HG03139 (cell line): ENCODE results near the gene P4HB.

Source experiments
- ATAC-seq: cut with Tn5 transposase; IDR thresholded peaks from one replicate; pipeline ENCODE4 v1.9.1; 2021; ENCODE audit not compliant: unreplicated experiment

The P4HB gene

DNA sequence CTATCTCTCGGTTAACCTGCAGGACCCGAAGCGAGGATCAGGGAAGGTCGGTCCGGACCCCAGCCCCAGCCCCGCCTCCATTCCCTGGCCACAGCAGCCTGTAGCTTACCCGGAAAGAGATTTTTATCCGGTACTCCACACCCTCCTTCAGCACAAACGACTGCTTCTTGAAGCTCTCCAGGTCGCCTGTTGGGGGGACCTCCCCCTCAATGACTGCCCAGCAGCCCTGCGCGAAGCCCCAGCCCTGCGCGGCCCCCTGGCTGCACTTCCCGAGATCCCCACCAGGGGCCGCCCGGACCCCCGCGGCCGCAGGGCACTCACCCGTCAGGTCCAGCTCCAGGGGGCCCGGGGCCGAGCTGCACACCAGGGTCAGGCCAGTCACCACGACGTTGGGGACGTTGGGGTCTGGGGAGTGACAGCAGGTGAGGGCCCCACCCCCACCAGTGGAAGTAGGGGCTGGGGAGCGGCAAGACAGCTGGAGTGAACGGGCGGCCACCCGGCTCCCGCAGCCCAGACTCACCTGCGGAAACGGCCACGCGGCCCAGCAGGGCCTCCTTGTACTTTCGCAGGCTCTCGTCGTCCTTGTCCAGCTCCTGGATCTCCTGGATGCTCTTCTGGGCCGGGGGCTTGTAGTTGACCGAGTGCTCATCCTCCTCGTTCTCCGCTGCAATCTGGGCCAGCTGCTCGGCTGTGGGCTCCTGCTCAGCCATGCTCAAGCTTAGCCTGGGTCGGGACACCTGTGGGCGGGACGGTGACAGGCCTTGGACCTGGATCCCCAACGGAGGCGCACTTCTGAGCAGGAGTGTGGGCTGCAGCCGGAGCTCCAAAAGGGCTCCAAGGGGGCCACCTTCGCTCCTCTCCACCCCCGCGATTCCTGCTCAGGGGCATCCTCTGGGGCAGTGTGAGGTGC, 9.1 kb upstream of the P4HB start:
- no peak for ATAC-seq

DNA sequence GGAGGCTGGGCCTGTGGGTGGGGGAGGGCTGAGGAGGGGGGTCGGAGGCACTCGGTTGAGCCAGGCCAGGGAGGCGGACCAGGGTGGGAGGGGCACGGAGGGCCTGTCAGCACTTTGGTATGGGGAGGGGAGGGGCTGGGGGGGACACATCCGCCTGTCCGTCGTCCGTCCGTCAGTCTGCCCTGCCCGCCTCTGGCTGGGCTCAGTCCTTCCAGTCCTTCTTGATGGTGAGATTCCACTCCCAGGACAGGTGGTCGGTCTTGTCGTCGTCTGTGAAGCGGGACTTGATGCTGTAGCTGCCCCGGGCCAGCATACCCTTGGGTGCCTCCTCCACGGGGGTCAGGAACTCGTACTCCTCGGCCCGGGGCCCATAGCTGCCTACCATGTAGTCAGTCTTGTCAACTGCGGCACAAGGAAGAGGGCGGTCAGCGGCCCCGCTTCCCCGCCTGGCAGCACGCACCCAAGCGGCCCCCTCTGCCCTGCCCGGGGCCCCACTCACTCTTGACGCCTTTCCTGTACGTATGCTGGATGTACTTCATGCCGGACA, 8.4 kb upstream of the P4HB start:
- no peak for ATAC-seq

DNA sequence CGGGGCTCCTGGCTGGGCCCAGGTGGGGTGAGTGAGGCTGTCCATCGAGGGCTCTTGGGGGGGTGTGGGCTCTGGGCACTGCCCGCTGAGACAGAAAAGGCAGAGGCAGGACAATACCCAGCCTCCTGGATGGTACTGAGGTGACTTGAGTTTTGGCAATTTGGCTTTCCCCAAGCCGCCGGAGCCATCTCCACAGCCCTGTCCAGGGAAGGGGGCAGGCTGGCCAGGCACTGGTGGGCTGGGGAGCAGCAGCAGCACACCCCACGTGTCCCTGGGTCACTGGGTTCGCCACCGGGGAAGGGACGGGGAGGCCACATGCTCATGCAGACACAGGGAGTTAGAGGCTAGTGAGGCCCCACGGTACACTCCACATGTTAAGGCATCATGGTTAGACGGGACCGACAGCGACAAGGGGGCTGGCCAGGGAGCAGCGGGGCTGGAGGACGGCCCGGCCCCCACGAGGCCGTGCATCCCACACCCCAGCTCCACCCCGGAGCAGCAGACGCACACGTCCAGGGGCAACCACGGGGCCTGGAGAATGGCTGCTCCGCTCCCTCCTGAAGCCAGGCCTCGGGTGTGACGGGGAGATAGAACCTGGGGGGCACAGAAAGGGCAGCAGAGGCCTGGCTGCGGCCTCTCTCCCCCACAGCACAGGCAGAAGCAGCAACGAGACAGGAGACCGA, 7.8 kb upstream of the P4HB start:
- no peak for ATAC-seq

DNA sequence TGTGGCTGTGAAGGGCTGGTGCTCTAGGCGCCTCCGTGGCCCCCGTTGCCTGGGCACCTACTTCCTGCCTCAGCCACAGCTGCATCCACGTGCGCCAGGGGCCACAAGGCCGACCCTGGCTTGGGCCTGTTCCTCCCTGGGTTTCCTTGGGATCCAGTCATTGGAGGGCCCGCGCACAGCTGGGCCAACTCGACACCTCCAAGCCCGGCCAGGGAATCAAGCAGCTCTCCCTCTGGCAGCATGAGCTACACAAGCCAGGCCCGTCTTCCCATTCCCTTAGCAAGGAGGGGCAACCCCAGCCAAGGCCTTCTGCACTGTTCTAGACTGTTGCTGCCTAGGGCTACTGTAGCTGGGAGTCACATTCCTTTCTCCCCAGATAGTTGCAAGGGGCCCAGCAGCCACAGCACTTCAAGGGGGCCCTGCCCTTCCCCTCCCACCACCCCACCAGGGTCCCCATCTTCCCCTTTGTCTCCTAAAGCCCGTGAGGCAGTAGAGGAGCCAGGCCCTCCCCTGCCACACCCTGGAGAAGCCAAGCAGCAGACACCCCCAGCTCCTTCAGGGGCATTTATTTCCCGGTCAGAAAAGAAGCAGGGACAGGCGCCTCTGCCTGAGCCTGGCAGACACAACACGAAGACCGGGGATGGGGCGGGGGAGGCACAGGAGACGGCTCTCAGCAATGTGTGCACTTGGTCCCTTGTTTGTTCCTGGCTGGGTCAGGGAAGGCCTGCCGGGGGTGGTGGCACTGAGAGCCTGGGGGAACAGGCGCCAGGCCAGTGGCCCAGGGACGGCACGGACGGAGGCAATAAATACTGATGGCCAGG, 7.0 kb upstream of the P4HB start:
- ATAC-seq: no peak

DNA sequence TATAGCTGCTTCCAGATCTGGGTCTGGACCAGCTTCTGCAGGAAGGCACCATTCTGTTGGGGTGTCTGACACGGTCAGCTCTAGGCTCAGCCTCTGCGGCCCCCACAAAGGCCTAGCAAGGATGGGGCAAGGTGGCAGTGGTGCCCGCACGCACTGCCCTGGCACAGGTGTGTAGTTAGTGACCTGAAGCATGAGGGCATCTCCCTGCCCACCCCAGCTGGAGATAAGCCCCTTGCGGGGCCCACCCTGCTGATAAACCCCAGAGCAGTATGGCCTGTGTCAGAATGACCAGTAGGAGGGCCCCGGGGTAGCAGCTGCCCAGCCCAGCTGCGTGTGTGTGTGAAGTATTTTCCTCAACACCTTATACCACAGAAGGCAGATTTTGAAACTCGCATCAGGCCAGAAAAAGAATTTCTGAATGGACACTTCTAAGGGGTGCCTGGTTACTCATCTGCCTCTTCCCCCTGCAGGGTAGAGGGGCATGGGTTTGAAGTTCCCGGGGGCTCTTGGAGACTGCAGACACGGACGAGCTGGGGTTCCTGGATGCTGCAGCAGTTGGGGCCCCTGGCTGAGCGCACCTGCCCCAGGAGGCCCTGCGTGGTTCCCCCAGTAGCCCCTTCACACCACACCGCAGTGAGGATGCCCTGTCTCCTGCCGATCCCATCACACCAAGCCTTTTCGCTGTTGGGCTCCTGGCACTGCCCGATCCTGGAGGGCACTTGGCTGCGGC, 6.3 kb upstream of the P4HB start:
- no peak for ATAC-seq

DNA sequence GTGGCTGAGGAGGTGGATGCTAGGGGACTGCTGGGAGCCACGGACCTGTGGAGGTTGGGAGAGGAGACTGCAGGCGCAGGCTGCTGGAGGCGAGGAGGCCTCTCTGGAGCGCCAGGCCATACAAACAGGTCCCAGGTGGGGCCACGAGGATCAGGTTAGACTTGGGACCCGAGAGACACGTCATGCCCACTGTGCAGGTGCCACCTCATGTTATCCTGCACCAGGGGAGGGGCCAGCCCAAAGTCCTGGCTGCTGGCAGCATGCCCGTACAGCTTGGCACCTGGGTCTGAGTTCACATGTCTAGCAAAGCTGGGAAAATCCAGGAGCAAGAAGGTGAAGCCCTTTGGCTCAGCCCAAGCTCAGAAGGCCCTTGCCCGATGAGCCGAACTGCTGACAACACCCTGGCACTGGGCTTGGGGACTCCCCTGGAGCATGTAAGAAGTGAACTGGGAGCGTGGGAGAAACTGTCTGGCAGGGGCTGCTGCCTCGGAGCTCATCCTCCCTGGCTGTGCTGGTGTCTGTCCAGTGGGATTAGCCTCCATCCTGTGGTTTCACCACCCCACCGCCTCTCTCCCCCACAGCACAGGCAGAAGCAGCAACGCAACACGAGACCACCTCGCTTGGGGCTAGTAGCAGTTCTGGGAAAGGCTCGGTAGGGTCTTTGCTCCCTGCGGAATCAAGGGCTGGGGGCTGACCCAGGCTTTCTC, 5.6 kb upstream of the P4HB start:
- ATAC-seq: no peak

DNA sequence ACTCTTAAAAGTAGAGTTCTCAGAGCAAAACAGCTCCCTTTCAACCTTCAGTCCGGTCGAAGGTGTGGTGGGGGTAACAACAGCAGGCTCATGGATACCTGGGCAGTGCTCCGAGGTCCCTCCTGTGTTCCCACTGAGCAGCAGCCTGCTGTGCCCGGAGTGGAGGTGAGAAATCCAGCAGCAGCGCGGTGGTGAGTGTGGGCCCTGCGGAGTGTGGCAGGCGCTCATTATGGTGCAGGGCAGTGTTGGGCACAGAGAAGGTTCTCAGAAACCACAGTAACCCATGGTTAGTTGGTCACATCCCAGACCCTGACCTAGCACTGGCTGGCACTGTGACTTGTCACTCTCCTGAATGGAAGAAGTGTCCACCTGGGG, 5.0 kb upstream of the P4HB start:
- no peak for ATAC-seq

DNA sequence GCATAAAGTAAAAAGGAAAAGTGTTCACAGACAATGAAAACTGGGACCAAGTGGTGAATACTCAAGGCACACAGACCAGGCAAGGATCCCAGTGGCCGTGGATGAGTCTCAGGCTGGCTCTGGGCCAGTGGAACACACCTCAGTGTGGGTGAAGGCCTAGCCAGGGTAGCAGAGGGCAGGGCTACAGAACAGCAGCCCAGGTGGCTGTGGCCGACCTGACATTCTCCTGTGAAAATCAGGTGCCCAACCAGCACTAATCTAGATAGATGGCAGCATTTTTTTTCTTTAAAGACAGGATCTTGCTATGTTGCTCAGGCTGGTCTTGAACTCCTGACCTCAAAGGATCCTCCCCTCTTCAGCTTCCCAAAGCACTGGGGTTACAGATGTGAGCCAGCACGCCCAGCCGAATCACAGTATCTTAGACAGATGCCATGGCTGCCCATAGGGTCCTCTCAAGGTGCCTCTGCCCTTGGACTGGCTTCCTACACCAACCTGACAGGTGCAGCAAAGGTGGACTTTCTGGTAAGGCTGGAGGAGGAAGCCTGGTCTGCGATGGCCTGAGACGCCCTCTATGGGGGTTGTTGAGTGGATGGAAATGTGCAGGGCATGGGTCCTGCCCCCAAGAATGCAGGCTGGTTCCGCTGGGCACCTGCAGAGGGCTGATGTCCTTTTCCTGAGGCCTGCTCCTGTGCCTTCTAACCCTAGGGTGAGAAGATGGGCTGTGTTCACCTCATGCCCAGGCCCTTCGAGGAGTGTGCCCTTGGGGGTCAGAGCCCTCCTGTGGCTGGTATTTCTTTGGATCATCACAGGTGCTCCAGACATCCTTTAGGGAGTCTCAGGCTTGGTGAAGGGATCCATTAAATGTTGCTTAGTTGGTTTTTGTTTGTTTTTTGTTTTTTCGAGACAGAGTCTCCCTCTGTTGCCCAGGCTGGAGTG, 3.8 kb upstream of the P4HB start:
- ATAC-seq: no peak

DNA sequence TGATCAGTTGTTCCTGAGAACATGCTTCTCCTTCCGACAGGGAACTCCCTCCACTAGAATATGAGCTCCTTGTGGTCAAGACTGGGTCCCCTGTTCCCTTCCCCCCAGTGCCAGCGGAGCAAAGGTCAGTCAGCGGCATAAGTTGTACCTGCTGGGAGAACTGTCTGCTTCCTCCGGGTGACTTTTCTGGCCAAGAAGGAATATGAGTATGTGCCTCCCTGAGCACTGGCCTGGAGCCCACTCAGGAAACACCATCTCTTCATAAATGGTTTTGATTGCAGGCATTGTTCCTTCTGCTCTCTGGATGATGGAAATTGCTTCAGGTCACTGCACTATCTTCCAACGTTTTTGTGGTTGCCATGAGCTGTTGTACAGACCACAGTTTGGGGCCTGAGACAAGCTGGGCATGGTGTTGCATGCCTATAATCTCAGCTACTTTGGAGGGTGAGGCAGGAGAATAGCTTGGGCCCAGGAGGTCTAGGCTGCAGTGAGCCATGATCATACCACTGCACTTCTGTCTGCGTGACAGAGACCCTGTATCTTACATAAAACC, 2.9 kb upstream of the P4HB start:
- no peak for ATAC-seq

DNA sequence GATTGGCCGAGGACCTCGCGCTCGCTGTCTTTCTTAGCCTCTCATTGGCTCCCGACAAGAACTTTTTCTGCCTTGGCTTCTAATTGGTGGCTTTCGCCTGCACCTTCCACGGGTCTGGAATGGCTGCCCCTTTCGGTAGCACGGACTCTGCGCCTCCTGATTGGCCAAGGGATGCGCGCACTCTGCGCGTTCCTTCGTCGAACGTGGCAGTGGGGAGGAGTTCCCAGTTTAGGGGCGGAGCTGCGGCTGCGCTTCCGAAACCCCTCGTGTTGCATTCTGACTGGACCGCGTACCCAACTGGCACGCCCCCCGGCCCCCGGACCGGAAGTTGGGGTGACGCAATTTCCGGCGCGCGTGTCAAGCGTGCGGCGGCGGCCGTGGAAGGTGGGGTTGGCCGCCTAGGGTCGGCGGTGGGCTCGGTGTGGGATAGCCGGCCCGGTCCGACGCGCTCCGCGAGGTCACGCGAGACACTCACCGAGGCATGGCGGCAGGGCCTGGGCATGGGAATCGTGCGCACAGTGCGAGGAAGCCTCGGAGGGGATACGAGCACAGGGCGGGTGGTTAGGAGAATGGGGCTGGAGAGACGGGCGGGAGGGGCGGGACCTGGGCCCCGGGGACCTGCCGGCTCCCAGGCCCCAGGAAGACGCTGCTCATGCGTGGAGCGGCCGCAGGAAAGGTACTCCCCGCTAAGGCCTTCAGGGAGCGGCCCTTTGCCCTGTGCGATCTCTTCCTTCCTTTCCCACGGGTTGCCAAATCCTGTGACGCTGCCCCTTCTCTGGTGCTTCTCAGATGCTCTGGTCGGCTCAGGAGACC, 627 bp upstream of the P4HB start:
- ATAC-seq: peak; percentile 71

DNA sequence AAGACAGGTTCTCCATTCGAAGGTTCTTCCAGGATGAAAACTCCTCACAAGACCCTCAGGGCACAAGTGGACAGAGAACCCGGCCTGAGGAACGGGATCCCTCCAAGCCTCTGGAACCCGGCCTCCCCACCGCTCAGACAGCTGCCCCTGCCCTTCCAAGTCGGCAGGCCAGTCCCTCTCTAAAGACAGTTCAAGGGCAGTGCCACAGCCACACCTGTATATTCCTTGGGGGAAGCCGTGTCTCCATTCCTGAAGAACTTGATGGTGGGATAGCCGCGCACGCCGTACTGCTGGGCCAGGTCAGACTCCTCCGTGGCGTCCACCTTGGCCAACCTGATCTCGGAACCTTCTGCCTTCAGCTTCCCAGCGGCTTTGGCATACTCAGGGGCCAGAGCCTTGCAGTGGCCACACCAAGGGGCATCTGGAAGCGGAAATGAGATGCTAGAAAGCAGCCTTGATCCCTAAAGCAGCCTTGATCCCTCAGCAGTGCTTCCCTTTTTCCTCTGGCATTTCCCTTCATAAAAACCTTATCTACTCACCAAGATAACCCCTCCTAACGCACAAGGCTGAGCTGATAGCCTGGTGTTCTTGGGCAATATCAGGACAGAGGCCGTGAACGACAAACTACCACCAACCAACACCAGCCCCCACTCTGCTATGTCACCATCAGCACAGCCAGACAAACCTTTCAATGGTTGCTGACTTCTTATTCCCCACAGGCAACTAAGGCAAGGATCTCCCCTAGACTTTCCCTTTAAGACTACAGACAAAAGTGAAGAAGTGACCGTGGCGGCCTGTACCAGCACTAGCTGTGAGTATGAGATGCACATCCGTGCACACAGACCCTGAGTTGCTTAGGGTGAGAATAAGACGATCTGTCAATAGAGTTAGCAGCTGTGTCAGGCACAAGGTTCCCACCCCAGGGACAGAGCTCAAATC, 1.1 kb downstream of the P4HB start:
- no peak for ATAC-seq

DNA sequence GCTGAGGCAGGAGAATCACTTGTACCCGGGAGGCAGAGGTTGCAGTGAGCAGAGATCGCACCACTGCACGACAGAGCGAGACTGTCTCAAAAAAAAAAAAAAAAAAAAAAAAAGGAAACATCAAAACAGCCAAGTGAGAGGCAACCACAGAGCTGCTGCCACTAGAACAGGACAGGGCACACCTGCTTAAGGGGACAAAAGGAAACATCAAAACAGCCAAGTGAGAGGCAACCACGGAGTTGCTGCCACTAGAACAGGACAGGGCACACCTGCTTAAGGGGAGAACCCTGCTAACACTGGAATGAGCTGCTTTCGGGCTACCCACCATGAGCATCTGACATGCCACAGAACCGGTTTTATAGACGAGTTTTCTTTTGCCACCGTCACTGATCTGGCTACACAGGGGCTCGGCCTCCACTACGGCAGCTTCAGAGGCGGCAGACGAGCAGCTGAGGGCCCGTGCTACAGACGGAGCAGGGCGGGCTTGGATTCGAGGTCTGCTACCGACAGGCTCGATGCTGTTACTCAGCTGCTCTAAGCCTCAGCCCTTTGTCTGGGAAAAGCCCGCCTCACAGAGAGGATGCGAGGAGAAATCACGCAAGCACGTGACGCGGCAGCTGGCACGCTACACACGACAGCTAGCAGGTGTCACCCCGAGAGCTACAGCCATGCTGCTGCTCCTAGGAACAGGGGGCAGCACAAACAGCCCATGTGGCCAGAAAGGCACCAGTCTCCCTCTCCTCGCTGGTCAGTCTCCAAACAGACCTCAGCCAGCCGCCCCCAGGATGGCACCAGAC, 2.0 kb downstream of the P4HB start:
- ATAC-seq: no peak

DNA sequence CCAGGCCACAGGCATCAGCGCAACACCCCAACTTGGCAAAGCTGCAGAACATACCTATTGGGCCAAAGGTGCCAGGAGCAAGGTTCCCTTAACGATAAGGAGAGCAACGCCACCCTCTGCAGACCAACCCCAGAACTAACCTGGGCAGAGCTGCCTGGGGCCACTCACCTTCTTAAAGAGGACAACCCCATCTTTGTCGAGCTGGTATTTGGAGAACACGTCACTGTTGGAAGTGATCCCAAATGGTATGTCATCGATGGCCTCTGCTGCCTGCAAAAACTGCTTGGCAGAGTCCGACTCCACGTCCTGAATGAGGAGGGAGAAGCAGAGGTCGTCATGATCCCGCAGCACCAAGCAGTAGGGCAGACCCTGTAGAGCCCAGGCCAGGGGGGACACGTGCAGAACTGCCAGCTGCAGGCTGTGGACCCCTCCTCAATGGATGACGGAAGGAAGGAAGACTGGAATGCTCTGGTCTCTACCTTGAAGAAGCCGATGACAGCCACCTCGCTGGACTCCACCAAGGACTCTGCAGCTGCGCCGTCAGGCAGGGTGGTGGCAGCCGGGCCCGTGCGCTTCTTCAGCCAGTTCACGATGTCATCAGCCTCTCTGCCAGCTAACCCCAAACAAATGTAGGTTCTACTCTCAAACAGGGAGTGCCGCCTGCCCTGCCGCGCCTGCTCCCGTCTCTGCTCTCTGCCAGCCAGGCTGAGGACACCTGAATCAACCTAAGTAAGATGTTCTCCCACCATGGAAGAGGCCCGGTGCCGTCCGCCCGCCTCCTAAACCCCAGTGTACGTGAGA, 5.2 kb downstream of the P4HB start:
- no peak for ATAC-seq

DNA sequence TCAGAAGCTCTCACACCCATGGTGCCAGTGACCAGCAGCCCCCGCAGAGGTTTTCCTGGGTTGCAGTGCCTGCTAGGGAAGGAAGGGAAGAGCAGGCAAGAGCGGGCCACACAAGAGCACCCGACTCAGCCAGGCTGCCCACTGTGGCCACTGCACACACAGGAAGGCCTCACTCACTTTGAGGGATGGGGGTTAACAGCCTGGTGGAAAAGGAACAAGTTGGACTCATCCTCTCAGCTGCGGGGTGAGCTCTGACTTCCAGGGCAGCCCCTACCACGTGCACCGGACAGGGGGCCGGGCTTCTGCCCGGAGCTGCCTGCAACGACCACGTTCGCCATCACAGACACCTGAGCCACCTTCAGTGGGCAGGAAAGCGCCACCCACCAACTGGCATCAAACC, 8.1 kb downstream of the P4HB start:
- no peak for ATAC-seq

DNA sequence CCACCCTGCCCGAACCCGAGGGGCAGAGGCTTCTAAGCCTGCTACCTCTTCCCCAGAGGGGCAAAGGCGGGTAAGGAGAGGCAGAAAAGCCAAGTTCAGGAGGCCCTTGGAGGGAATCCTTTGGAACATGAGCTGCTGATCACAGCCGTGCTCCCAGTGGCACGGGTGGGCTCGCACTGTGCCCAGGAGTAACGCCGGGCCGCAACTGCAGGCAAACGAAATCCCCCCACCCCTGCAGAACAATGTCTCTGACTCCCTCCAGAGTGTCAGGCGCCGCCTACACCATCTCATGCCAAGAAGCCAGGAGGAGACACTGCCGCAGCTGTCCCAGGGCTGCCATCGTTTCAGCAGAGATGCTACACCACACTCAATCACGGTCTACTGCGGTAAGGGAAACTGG, 8.9 kb downstream of the P4HB start:
- ATAC-seq: no peak
